HG02588 (cell line): ENCODE results near the gene ATXN1.
"Not testable (repeated sequence)": the region's sequence is repeated elsewhere in the genome, so short reads cannot be mapped to it uniquely, and the experiment has no call there.

Experiments
- ATAC-seq: cut with Tn5 transposase; IDR thresholded peaks from one replicate; pipeline ENCODE4 v1.9.1; 2021; ENCODE audit warnings: mild to moderate bottlenecking, moderate library complexity; ENCODE audit not compliant: unreplicated experiment

ATXN1 gene

DNA sequence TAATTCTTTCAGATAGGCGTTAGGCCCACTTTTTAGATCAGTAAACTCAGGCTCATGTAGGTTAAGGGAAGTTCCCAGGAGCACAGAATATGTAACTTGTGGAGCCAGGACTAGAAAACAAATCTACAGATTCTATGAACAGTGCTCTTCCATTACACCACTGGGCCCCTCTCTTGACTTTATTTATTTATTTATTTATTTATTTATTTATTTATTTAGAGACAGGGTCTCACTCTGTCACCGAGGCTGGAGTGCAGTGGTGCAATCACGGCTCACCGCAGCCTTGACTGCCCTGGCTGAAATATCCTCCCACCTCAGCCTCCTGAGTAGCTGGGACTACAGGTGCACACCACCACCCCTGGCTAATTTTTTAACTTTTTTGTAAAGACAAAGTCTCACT is 382.9 kb downstream of the ATXN1 start:
- not testable (repeated sequence) for ATAC-seq

DNA sequence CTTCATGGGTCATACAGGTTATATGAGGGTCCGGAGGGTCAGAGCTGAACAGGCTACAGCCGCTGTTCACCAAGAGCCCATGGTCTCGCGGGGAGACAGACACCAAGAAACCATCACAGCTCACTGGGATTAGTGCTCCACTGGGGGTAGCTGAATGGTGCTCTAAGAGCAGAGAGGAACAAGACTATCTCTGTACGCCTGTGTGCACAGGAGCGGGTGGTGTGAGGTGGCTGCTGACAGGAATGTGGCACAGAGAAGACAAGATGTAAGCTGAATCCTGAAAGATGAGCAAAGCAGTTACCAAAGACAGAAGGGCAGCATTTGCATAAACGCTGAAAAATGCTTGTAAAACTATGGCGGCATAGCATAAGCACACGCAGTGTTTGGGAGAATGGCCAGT is 383.8 kb downstream of the ATXN1 start:
- no peak for ATAC-seq

DNA sequence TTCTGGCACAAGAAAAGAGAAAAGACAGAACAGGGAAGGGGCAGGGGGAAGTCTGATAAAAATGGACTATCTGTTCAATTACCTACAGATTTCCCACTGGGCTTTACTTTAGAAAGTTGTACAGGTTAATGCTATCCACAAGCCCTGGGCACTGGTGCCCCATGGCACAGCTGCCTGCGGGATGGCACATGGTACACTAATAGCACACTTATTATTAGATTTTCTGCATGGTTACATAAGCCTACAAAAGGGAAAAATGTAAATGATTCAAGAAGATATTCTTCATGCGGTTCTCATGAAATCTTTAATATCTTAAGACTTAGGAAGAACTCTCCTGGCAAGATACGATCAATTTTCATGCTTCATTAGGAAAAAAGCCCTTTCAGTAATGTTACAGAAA is 385.4 kb downstream of the ATXN1 start:
- no peak for ATAC-seq

DNA sequence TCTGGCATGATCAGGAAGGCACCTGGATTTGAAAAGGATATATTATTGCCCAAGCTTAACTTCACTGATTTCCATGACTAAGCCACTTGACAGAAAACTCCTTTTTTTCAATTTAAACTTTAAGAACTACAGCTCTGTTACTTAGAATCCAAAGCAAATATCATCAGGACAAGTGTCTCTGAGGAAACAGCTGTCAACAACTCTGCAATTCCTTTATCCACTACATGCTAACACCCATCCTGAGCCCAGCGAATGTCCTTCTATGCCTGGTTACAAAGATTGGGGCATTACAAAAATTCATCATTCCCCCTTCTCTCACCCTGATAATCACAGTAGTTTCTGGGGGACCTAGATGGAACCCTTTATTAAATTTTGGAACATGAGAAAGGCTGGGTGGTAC is 386.1 kb downstream of the ATXN1 start:
- ATAC-seq = no peak

DNA sequence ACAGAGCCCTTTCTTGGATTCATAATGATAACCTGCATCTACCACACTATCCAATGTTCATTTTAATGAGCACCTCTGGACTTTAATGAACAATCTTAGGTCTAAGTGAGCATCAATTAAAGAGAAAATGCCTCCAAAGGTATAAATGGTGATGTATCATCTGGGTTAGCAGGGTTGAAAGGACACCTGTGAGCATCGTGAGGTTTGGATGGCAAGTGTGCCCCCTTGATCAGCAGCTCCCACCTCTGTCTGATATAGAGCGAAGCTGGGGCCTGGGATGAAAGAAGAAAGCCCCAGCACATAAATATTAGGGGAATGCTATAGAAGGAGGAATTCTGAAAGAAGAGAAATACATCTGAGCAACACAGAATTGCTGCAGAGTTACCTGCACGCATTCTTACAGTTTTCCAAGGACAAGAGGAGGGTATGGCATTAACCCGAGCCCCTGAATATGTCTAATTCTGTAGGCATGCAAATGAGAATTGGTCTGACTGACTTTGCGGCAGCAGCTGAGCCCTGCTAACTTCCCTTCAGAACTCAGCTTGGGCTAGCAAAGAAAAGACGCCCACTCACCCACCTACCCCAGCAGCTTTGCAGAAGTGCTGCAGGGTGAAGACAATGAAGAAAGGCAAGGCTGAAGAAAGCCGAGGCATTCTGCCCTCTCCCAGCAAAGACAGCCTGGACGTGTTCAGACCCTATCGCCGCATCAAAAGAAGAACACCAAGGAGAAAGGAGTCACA is 386.6 kb downstream of the ATXN1 start:
- ATAC-seq = no peak

DNA sequence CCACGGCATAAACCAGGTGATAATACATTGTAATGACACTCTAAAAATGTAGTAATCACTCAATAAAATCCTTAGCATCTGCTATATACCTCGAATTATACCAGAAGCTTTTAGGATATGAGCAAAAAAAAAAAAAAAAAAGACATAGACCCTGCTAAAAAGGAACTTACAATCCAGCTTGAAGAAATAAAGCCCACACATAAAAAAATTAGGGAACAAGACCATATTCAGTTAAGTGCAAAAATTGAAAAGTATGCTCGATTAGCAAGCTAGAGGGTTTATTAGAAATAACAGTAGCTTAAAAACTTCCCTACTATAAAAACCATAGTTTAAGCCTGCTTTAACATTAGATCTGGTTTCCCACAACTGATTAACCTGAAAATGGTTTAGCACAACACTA is 387.2 kb downstream of the ATXN1 start:
- ATAC-seq = no peak

DNA sequence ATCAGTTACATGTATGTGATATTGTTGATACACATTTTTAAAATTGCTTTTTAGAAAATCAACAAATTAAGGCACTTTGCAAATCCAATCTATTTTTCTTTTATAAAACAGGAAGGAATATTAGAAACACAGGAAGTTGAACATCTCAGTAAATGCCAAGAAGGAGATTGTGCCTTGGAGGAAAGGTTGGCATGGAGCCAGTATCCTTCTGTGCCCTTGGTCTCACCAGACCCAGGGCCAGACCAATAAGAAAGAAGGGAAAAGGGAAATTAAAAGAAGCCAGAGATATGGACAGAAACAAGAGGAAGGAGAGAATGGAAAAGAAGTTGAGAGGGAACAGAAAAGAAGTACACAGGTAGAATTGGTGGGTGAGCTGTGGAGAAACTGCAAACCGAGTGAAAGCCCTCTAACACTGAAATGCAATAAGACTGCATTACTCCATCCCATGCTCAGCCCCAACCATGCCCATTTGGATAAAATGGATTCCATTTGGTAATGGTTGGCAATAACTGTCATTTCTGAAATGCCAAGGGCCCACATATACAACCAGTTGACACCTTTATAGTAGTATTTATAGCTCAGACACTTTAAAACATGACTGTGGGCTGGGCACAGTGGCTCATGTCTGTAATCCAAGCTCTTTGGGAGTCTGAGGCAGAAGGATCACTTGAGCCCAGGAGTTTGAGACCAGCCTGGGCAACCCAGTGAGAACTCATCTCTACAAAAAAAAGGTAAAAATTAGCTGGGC is 389.1 kb downstream of the ATXN1 start:
- no peak for ATAC-seq

DNA sequence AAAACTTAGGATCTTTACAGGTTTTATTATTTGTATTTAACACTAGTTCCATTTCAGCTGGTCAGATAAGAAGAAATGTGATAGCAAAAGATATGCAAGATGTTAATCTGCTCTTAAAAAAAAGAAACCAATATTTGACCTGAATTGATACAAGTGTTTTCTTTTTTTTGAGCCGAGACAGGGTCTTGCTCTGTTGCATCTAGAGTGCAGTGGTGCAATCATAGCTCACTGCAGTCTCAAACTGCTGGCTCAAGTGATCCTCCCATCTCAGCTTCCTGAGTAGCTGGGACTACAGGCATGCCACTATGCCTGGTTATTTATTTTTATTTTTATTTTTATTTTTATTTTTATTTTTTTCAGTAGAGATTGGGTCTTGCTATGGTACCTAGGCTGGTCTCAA is 389.9 kb downstream of the ATXN1 start:
- no peak for ATAC-seq

DNA sequence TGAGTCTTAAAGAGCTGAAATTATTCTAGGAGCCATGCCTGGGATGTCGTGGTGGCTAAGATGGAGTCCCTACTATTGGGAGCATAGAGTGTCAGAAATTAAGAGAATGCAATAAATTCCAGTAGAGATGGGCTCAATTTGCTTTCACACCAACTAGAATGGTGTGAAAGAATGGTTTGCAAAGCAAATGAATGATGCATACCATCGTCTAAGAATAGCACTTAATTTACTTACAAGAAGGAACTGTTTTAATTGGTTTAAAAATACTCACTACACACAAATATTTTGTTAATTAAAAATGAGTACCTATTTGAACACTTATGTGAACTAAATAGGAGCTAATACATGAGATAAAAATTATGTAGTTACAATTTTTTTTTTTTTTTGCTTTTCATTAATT is 390.3 kb downstream of the ATXN1 start:
- no peak for ATAC-seq

DNA sequence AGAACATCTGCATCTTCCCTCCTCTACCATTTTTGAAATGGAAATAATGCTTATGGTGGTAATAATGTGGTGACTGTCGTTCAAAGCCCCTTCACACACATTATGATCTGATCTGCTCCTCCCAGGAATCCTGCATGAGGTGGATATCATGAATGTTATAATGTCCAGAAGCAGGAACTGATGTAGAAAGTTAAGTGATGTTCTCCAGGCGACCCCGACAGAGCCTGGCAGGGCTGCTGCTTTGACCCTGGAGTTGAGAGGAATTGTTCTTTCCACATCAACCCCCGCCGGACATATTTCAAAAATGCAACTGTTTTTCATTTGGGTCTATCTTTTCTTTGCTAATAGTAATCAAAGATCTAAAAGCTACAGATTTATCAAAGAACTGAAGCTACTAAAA is 391.3 kb downstream of the ATXN1 start:
- ATAC-seq = no peak

DNA sequence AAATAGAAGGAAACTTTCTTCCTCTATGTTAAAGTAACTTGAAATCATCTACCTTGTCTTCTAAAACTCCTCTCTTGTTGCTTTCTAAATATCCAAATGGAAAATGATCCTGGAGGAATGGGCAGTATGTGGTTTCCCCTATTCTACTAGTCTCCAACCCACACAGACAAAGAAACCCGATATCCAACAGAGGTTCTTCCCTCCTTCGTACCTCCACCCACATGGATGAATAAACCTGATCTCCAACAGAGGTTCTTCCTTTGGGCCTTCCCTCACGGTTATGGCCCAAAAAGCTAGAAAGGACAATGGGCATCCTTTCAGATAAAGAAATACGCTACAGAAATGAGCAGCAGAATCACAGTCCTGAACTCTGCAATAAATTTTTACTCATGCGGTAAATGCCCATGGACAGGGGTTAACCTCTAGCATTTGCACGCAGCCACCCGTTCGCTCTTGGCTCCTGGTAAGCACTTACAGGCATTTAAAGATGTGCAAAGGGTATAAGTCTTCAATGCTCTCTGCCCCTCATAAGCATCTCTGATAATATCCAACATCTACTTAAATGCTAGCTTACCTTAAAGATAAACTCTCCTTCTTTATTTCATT is 392.0 kb downstream of the ATXN1 start:
- ATAC-seq = no peak

DNA sequence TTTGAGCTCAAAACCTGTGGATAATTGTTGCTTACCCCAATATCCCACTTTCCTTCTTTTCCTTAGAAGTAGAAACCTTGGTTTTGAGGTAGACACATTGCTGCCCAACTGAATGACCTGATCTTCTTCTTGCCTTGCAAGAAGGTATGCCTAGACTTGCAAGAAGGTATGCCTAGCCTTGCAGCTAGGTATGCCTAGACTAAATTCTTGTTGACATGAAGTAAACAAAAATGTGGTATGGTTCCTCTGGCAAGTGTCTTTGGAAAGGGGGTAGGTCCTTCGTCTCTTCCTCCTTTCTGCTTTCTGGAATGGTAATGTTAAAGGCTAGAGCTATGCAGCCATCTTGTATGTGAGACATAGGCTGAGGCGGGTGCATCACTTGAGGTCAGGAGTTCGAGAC is 393.7 kb downstream of the ATXN1 start:
- ATAC-seq = no peak

DNA sequence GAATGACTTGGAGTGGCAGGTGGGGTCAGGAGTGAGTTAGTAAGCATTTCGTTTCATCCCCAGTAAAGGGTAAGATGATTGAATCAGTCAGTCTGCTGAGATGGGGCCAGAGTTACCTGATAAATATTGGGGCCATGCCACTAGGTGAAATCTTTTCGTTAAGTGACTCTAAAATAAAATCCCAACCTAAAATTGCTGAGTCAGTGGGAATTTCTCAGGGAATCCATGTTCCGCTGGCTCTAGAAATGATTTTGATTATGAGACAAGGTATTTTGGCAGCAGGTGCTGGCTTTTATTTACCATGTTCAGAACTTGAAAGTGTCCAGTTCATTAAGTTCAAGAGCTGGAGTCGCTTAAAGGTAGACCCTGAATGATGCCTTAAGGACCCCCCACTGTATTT is 397.5 kb downstream of the ATXN1 start:
- no peak for ATAC-seq

DNA sequence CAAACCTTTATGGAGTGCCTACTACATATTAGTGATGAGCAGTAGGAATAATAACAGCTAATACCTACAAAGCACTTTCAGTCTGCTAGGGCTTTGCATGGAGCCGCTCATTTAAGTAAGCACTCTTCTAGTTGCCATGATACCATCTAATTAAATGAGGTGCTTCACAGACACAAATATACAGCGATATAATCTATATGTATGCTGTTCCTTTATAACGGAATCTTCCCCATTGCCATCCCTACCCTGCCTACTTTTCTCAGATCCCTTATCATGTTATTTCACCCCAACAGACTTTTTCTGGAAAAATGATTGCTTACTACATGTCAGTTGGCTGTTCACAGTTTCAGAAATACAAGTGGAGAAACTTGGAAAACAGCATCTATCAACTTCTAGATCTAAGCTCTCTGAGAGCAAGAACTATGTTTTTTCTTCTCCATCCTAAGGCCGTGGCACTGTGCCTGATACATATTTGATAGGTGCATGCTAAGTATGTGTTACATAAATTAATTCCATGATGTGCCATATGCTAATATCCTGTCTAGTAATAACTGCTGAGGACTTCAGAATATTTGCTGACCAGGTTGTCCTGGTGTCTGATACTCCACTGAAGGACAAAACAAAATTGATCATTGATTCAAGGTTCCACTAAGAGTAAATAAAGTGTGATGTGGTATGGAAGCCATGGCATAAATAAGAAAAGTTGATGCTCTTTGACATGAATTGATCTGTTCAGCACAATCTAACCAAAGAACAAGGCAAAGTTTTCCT is 398.3 kb downstream of the ATXN1 start:
- no peak for ATAC-seq

DNA sequence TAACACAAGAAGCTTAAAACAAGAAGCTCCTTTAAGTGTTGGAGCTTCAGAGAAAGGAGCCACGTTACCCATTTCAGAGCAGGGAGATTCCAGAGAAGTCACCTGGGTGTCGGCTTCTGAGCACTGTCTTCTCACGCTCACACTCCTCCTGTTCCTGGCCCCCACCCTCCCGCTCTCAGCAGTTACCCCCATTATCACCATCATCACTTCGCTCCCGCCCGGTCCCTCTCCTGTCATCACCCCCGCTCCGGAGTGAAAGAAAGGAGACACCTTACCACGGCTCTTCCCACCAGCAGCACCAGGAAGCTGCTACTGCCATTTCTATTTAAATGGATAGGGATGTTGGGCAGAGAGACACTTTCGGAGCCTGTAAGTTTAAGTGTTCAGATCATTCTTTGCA is 399.0 kb downstream of the ATXN1 start:
- ATAC-seq = no peak

DNA sequence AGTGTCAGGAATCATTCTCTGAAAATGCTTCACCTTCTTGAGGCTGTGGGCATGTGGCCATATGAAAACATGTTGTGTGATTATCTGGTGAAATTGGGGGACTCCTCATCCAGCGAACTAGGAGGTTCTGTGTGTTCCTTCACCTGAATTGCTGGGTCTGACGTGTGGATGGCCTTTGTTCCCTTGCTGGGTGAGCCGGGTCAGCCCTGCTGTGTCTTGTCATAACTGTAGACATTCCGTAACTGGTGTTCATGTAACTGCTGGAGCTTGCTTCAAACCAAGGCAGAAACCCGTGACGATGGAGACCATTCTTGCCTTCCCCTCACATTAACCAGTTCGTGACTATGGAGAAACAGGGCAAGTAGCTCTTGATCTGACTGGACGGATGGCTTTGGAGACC is 399.4 kb downstream of the ATXN1 start:
- no peak for ATAC-seq

DNA sequence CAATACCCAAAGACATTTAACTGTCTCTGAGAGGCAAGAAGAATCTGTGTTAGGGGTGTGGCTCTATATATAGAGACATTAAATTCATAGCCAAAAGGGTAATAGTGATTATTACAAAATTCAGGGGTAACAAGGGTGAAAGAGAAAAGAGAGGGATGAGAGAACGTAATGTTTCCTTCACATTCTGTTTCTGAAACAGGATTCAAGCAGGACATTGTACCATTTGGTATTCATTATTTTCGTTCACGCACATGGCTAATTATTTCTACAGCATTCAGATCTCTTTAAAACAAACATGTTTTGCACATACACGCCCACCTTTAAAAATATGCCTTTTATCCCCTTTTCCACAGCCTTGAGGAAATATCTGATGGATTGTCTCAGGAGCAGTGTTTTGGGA is 400.1 kb downstream of the ATXN1 start:
- ATAC-seq = no peak

DNA sequence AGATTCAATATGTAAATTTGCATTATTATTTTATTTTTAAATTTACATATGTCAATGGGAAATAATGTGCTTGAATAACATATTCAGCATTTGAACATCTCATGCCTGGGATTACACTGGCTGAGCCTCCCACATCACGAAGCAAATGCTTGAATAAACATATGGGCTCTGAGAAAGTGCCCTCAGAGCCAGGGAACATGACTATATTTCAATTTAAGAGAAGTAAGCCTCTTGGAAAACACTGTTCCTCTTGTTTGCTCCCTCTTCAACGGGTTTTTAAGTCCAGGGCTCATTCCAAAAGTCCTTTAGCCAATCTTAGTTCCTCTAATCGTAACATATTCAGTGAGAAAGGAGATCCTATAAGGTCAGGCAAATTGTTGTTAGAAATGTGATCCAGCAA is 400.9 kb downstream of the ATXN1 start:
- no peak for ATAC-seq

DNA sequence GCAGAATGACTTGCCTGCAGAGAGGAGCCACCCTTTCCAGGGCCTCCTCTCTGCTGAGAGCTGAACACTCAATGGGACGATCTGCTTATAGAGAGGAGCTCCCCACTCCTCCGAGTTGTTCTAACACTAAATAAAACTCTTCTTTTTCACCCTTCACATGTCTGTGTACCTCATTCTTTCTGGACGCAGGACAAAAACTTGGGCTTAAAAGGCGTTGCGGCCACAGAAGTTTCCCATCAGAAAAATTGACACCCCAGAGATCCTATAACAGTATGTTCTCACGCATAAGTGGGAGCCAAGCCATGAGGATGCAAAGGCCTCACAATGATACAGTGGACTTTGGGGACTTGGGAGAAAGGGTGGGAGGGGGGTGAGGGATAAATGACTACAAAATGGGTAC is 401.7 kb downstream of the ATXN1 start:
- ATAC-seq = no peak

DNA sequence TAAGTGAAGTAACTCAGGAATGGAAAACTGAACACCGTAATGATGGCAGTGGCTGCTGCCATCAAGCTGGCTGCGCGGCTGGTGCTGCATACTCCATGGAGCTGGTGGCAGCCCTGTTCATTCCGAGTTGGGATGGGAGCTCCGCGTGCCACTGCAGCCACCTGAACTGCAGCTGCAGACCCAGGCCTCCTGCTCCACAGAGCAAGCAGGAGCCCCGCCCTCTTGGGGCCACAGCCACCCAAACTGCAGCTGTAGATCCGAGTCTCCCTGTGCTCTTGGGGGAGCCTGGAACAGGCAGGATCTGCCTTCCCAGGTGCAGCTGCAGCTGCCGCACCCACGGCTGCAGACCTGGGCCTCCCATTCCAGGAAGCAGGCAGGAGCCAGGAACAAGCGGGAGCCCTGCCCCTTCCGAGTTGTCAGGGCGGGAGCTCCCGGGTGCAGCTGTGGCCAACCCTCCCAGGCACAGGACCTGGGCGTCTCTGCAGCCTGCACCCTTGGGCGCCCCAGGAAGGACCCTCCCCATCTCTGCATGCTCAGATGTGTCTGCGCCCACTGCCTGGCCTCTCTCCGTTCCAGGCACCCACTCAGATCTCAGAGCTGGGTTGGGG is 402.6 kb downstream of the ATXN1 start:
- no peak for ATAC-seq
